ENCODE results near the gene COL23A1.
"Not testable (repeated sequence)": the region's sequence is repeated elsewhere in the genome, so short reads cannot be mapped to it uniquely, and the experiment has no call there.

The COL23A1 gene

DNA sequence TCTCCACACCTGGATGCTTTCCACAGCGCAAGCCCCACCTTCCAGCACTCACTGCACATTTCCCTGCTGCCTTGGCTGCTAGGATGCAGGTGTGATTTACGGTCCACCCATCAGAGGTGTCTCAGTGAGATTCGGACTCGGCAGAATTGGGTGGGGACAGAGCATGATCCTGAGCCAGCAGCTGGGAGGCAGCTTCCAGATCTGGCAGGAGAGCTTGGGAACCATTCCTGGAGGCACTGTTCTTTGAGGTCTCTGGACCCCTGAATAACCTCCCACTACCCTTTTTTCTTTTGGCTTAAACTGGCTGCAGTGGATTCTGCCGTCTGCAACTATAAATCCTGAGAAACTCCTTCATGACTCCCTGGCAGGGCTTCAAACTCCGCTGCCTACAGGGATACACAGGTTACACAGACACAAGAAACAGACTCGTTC lies 258.0 kb downstream of the COL23A1 start:
- DNase-seq: no peak

DNA sequence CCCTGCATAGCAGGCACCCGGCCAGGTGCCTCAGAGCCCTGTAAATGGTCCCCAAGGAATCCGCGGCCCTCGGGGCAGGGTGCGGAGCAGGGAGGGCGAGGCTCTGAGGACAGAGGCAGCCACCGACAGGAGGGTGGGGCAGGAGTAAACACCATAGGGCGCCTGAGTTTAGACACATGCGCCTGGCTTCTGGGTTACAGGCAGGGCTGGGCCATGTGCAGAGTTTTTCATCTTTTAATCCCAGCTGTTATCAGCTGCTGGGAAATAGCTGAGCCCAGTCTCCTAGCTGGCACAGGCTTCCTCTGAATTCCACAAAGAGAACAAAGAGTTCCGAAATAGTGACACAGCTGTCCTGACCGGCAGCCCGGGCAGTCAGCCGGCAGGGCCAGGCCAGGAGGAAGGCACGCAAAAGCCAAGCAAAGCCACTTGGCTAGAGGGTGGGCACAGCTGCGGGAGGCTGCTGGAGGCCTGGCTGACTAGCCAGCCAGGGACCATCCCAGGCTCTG lies 258.6 kb downstream of the COL23A1 start:
- no peak for DNase-seq

GRCh38 chr5:178330791-178331404 lies 259.3 kb downstream of the COL23A1 start:
- no peak for DNase-seq

DNA sequence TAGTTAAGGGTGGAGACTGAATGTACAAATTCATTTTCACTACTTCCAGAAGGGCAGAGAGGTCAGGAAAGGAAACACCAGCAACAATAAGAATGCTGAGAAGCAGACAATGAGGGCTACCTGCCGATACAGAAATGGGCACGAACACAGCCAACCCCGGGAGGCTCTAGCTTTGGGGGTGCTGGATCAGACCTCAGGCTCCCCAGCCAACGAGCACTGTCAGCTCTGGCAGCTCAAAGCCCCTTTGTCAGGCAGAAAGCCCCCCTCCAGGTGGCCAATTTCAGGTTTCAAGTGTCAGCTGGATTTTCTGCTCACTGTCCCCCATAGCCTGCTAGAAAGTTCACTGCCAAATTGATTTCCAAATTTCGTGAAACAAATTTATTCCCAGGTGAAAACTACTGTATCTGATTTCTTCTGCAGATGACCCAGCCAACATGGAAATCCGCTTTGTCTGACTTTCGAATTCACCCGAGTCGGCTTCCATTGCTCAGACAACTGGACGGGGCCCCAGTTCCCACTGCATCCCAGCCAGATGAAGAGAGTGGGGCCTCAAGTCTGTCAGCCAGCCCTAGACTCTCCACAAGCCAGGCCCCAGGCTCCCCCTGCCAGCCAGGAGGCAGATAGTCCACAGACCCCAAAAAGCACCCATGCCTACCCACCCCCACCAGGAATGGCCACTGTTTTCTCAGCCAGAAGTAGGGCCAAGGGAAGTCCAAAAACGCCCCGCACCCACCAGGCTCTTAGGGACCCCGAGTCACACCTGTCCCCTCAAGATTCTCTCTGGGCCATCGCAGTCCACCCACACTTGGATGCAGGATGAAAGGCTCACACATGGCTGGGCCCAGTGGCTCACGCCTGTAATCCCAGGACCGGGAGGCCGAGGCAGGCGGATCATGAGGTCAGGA lies 261.1 kb downstream of the COL23A1 start:
- DNase-seq: no peak

DNA sequence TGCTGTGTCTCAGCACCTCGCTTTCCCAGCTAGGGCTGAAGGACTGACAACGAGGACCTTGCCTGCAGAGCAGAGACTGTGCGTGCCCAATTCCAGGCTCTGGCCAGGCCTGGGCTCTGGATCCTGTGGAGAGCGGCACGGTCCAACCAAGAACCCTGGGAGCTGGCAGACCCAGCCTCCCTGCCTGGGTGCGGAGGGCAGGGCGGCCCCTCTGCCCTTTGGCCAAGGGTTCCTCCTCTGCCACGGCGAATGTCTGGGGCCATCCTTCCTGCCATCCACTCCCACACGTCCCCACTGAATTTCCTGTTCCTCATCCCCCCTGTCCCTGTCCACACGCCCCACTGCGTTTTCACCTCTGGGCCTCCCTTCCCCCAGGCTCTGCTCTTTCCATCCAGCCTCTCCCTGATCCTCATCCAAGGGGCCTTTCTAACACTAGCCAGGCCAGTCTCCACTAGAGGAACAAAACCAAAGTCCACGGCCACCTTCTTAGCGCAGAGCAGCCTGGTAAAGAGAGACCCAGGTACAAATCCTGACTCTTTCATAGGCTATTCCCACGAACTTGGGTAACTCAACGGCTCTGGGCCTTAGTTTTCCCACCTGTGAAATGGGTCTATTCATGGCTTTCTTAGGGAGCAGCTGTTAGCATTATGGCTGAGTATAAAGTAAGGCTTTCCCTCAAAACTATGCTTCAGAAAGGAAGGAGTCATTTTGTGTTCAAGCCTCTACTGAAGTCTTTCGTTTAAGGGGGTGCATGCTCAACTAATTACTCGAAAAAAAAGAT lies 262.1 kb downstream of the COL23A1 start:
- DNase-seq: no peak

DNA sequence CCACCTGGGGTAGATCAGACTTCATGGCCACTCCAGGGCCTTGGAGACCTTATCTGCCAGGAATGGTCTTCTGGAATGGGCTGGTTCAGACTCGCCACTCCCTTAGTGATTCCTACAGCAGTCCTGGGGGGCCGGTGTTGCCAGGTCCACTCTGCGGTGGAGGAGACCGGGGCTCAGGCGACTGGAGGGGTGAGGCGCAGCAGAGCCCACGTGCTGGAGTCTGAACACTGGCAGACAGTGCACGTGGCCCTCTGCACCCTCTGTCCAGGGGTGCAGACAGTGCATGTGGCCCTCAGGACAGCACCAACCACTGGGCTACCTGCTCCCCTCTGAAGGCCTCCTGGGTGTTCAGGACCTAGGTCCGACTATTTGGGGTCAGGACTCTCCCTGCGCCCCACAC lies 262.7 kb downstream of the COL23A1 start:
- no peak for DNase-seq

- DNase-seq: no peak
These were observed 263.8 kb downstream of the COL23A1 start for GRCh38 chr5:178326374-178326715.

- DNase-seq: no peak
These were observed 264.4 kb downstream of the COL23A1 start for GRCh38 chr5:178325679-178326373.

GRCh38 chr5:178325311-178325678 lies 264.9 kb downstream of the COL23A1 start:
- no peak for DNase-seq

DNA sequence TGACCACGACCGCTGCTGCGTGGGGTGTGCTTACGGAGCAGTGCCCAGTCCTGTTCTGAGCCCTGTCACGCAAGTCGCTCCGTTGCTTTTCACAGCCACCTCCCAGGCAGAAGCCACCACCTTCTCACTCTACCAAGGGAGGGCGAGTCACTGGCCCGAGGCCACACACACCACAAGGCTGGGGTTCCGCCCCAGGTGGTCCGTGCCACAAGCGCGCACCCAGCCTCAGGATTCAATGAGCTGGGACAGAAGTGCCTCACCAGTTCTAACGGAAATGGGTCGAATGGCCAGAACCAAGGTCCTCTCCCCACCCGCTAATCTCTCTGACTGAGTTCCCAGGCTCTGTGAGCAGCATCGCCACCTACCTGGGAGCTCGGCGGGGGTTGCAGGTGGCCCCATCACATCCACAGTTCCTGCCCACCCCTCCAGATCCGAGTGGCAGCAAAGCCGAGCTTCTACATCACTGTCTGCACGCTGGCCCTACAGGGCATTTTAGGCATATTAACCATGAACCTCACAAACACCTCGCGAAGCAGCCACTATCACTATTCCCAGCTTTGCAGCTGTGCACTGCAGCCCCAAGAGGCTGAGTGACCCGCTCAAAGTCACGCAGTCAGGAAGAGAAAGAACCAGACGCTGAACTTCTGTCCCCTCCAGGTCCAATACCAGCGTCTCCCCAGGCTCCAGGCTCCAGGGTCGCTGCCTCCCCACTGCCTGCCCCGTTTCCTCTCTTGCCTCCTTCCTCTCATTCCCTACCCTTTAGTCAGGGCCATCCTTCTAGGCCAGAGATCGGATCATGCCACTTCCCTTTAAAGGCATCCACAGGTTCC lies 265.5 kb downstream of the COL23A1 start:
- no peak for DNase-seq

GRCh38 chr5:178323961-178324360 lies 266.2 kb downstream of the COL23A1 start:
- no peak for DNase-seq

DNA sequence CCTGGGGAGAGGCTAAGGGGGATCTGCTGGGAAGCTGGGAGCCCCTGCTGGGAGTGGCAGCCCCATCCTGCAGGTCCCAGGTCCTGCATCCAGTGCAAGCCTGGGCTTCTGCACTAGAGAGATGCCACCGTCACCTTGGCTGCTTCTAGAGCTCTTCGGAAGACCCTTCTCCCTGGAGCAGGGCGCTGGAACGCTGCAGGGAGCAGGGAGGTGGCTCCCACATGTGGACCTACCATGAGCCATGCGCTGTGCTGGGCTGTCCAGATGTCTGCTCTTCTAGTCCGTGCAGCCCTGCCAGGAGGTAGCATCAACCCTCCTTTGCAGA lies 266.7 kb downstream of the COL23A1 start:
- DNase-seq: no peak

DNA sequence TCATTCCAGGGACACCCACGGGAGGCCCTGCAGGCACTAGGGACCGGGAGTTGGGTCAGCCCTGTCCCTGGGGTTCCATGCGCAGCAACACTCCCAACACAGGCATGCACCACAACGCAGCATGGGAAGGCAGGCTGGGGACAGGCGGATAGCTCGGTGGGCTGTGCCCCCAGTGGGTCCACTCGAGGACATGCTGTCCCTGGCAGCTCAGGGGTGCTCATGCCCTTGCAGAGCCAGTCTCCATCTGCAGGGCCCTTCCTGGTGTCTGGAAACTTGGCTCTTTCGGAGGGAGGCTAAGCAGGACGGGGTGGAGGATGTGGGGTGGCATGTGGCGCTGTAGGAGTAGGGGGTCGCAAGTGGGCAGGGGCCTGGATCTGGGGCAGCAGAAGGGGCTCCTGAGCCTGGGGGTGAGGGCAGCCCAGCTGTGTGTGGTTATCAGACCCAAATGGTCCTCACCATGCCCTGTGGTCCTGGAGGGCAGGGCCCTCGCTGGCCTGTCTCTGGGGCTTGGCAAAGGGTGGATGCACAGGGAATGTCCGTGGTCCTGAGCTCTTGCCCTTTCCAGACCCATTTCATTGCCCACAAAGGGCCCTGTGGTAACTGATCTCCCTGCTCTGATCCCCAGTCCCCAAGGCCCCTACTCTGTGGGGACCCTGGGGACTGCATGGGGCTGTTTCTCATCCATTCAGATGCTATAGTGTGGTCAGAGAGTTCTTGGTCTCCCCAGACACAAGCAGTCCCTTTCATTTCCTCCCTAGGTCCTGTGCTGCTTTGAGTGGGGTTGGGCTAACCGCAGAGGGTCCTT lies 267.3 kb downstream of the COL23A1 start:
- DNase-seq: no peak

- no peak for DNase-seq
These were observed 269.8 kb downstream of the COL23A1 start for GRCh38 chr5:178320281-178320855.

DNA sequence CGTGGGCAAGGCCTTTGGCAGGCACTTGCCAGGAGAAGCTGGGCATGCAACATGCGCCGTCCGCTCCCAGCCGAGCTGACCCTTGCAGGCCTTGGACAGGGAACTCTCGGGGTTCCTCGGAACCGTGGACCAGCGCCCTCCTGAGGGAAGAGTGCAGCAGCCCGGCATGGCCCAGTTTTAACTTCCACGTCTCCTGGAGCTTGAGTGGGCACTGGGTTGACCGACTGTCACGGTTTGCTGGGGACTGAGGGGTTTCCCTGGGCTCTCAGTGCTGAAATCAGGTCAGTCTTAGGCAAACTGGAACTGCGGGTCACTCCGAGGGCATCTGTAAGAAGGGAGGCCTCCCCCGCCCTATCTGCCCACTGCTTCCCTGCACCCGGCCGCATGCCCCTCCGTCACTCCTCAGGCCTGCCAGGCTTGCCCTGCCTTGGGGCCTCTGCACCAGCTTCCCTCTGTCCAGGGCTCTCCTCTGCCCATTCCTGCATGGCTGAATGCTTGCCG lies 270.6 kb downstream of the COL23A1 start:
- no peak for DNase-seq

GRCh38 chr5:178318893-178319292 lies 271.3 kb downstream of the COL23A1 start:
- no peak for DNase-seq

DNA sequence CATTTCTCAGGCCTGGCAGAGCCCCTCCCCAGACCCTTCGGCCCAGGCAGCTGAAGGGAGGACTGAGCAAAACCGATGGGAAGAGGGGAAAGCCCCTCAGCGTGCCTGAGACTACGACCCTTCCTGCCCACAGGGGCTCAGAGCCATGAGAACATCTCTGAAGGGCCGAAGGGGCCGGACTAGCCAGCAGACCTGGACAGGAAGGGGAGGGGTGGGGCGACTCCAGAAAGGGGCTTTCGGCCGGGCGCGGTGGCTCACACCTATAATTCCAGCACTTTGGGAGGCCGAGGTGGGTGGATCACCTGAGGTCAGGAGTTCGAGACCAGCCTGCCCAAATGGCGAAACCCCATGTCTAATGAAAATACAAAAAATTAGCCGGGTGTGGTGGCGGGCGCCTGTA lies 271.8 kb downstream of the COL23A1 start:
- DNase-seq: no peak

DNA sequence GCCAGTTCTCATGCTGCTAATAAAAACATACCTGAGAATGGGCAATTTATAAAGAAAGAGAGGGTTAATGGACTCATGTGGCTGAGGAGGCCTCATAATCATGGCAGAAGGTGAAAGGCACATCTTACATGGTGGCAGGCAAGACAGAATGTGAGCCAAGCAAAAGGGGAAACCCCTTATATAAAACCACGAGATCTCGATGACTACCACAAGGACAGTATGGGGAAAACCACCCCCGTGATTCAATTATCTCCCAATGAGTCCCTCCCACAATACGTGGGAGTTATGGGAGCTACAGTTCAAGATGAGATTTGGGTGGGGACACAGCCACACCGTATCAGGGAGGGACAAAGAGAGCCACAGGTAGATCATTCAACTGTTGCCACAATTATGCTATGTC lies 272.5 kb downstream of the COL23A1 start:
- DNase-seq: not testable (repeated sequence)

DNA sequence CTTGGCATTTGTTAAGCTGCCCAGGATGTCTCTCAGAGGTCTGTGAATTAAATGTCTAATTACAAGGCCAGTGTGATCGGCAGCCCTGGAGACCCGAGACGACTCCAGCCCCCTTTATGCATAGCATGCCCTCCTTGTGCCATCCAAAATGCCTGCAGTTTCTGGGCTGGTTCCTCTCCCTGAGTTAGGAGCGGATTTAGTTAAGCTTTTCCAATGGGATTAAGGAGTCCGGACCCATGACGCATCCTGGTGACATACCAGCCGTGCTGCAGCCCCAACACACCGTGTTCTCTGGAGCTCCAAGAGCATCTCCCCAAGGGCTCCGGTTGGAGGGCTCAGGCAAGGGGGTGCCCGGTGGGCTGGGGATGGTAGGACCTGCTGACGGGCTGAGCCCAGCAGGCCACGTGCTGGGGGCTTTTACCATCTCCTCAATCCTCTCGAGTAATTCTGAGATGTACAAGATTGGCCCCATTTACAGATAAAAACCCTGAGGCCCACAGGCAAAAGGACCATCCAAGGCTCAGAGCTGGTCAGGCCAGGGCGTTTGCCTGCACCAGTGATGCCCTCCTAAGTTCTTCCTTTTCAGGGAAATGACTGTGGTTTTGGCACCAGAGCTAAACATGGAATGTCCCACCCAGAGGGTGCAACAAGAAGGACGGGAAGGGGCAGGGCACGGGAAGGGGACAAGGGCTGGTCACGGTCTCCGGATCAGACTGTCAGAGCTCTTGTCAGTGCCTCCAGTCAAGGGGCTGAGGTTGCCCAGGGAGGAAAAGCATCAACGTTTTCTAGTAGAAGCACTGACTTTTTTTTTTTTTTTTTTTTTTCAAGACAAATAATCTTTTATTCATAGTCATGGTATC lies 275.0 kb downstream of the COL23A1 start:
- DNase-seq: no peak

Measured in NCI-H1048 (cell line).